SU-DHL-6 (cell line): Measurements from ENCODE around the gene PAM16.

Experiments
- H2AFZ ChIP-seq: fragments of 200-600 bp; sonication (generic); 2 replicates; pipeline ENCODE4 v1.6.1; 2014; ENCODE audit warnings: low read depth, mild to moderate bottlenecking, moderate library complexity, mixed read lengths, antibody characterized with exemption, low read length; ENCODE audit not compliant: severe bottlenecking
- H3F3A ChIP-seq: fragments of 200-600 bp; shearing (Covaris generic); 2 replicates; pipeline ENCODE4 v1.6.0; 2016; ENCODE audit warnings: antibody characterized with exemption, mild to moderate bottlenecking; ENCODE audit not compliant: insufficient read depth
- H3K27ac ChIP-seq: fragments of 200-600 bp; sonication (generic); 2 replicates; pipeline ENCODE4 v1.5.1; 2016; ENCODE audit warnings: low read depth, mild to moderate bottlenecking, low read length, moderate library complexity, mixed read lengths
- H3K27me3 ChIP-seq: fragments of 200-600 bp; sonication (generic), shearing (Covaris generic); 2 replicates; pipeline ENCODE4 v1.6.0; 2014; ENCODE audit warnings: mild to moderate bottlenecking, low read length
- H3K36me3 ChIP-seq: fragments of 200-600 bp; sonication (generic); 2 replicates; pipeline ENCODE4 v1.6.1; 2014; ENCODE audit warnings: mild to moderate bottlenecking, low read length, mixed read lengths
- H3K4me2 ChIP-seq: fragments of 300-600, 200-600 bp; shearing (Covaris generic), sonication (generic); 2 replicates; pipeline ENCODE4 v1.6.0; 2014; ENCODE audit warnings: low read length, low read depth, mild to moderate bottlenecking; ENCODE audit not compliant: poor library complexity, severe bottlenecking
- H3K4me3 ChIP-seq: fragments of 200-600 bp; sonication (generic); 2 replicates; pipeline ENCODE4 v1.5.1; 2014; ENCODE audit warnings: antibody characterized with exemption, low read length, mild to moderate bottlenecking, mixed read lengths; ENCODE audit not compliant: insufficient read depth, poor library complexity, severe bottlenecking
- H3K79me2 ChIP-seq: fragments of 200-600 bp; sonication (generic); 2 replicates; pipeline ENCODE4 v1.6.1; 2014; ENCODE audit warnings: mild to moderate bottlenecking, low read length, moderate library complexity; ENCODE audit not compliant: insufficient read depth
- H3K9ac ChIP-seq: fragments of 200-600 bp; sonication (generic); 2 replicates; pipeline ENCODE4 v1.7.0; 2014; ENCODE audit warnings: mild to moderate bottlenecking, low read length
- H3K9me2 ChIP-seq: fragments of 200-600 bp; sonication (generic); replicated peaks from 2 replicates; pipeline ENCODE4 v1.6.1; 2014; ENCODE audit warnings: low read length; ENCODE audit not compliant: insufficient read depth
- H3K9me3 ChIP-seq: fragments of 200-600 bp; sonication (generic); 2 replicates; pipeline ENCODE4 v1.6.1; 2014; ENCODE audit warnings: low read length, mixed read lengths; ENCODE audit not compliant: insufficient read depth
- H4K20me1 ChIP-seq: fragments of 200-600 bp; sonication (generic); 2 replicates; pipeline ENCODE4 v1.6.1; 2014; ENCODE audit warnings: low read depth, mild to moderate bottlenecking, antibody characterized with exemption, low read length, moderate library complexity, mixed read lengths
- EZH2phosphoT487 ChIP-seq: fragments of 200-600 bp; sonication (generic), shearing (Covaris generic); conservative IDR thresholded peaks from 2 replicates; pipeline ENCODE4 v1.6.1; 2018; ENCODE audit warnings: mild to moderate bottlenecking, antibody characterized with exemption, low read length, moderate library complexity, mixed read lengths
- TF ChIP-seq, protein P1 (sequence below): fragments of 200-600 bp; sonication (generic); IDR thresholded peaks from one replicate; pipeline ENCODE4 v1.5.1; 2017; ENCODE audit warnings: antibody characterized with exemption, mild to moderate bottlenecking, low read length, moderate library complexity; ENCODE audit not compliant: insufficient read depth, poor library complexity, severe bottlenecking

The PAM16 gene

GRCh38 chr16:4378161-4378666, 27.1 kb upstream of the PAM16 start:
- TF ChIP-seq EZH2phosphoT487 = no peak
- TF ChIP-seq, protein P1, sequence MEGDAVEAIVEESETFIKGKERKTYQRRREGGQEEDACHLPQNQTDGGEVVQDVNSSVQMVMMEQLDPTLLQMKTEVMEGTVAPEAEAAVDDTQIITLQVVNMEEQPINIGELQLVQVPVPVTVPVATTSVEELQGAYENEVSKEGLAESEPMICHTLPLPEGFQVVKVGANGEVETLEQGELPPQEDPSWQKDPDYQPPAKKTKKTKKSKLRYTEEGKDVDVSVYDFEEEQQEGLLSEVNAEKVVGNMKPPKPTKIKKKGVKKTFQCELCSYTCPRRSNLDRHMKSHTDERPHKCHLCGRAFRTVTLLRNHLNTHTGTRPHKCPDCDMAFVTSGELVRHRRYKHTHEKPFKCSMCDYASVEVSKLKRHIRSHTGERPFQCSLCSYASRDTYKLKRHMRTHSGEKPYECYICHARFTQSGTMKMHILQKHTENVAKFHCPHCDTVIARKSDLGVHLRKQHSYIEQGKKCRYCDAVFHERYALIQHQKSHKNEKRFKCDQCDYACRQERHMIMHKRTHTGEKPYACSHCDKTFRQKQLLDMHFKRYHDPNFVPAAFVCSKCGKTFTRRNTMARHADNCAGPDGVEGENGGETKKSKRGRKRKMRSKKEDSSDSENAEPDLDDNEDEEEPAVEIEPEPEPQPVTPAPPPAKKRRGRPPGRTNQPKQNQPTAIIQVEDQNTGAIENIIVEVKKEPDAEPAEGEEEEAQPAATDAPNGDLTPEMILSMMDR = no peak
- H3K27ac ChIP-seq = no peak overlapping the region

DNA sequence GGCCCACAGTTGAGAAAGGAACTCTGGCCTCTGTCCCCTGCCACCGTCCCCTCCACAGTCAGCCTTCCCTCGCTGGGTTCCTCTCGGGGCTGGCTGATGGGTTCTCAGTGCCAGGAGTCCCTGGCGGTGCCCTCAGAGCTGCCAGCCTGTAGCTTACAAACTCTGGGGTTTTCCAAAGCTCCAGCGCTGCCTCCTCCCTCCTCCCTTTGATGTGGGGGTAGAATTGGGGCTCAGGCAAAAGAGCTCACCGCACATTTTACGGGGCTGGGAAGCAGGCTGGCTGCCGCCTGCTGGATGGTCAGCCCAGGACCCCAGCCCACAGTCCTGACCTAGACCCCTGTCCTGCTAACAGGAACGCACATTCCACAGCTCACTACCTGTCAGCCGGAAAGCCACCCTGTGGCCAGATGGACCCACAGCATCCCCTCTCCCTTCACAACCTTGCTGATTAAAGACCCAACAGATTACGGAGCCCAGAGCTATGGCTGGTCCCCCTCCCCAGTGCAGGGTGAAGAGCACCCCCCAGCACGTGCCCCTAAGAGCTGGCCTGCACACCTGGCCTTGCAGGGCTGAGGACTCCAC, 26.5 kb upstream of the PAM16 start:
- H3K9me2 ChIP-seq = no peaks in the 10 kb centered on the region
- no peak overlapping the region for H3K9ac ChIP-seq
- H4K20me1 ChIP-seq = no peaks in the 10 kb centered on the region
- H3K27me3 ChIP-seq = no peaks in the 10 kb centered on the region
- H3K4me3 ChIP-seq = no peak overlapping the region
- no peaks in the 10 kb centered on the region for H3K9me3 ChIP-seq
- H3K27ac ChIP-seq = no peak overlapping the region
- H2AFZ ChIP-seq = no peak overlapping the region
- no peak overlapping the region for H3K4me2 ChIP-seq
- H3K36me3 ChIP-seq = no peaks in the 10 kb centered on the region
- no peaks in the 10 kb centered on the region for H3F3A ChIP-seq
- TF ChIP-seq, protein P1 = no peak
- TF ChIP-seq EZH2phosphoT487 = no peak
- no peaks in the 10 kb centered on the region for H3K79me2 ChIP-seq

More at GRCh38 chr16:4378161-4378666, 27.1 kb upstream of the PAM16 start:
- Histone ChIP-seq H3K36me3 (no peaks in the 10 kb centered on the region), H3K4me2 (no peak overlapping the region), H3K9me2 (no peaks in the 10 kb centered on the region), H3K9ac (no peak overlapping the region), H3K79me2 (no peaks in the 10 kb centered on the region), H3F3A (no peaks in the 10 kb centered on the region), H4K20me1 (no peaks in the 10 kb centered on the region), H3K27me3 (no peaks in the 10 kb centered on the region), H3K9me3 (no peaks in the 10 kb centered on the region), H2AFZ (no peak overlapping the region), H3K4me3 (no peak overlapping the region)

DNA sequence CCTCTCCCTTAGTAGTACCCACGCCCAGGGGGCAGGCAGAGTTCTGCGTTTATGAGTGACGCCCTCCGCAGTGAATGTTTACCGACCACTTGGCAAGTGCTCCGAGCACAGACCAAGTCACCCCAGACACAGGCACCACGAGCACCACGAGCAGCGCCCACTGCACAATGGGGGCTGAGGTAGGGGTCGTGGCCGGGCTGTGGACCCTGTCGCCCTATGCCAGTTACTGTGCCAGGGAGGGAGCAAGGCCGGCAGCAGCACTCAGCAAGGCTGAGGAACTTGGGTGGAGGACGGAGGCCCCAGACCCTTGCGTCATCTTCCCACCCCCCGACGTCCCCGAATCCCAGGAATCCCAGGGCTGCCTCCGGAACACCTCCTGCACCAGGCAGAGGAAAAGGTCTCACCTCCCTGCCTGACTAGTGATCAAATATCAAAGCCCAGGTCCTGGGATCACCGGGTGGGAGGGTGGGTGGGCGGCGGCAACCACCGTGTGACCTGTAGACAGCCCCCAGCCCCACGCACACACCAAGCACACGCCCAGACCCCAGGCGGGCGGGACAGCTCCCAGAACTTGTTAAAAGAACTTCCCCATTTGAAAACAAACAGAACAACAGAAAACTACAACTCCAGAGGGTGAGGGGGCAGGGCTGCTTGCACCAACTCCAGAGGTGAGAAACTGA, 25.9 kb upstream of the PAM16 start:
- Histone ChIP-seq H4K20me1 (peaks cover 3% of the 10 kb centered on the region; the same call in 1 of the 2 replicates), H2AFZ (no peak overlapping the region)

More for the DNA sequence above, 25.9 kb upstream of the PAM16 start:
- H3K9ac ChIP-seq = no peak overlapping the region
- H3K27ac ChIP-seq = no peak overlapping the region
- H3K4me2 ChIP-seq = no peak overlapping the region
- no peaks in the 10 kb centered on the region for H3F3A ChIP-seq
- no peaks in the 10 kb centered on the region for H3K9me3 ChIP-seq
- H3K27me3 ChIP-seq = no peaks in the 10 kb centered on the region
- no peak overlapping the region for H3K4me3 ChIP-seq
- H3K36me3 ChIP-seq = no peaks in the 10 kb centered on the region
- H3K9me2 ChIP-seq = no peaks in the 10 kb centered on the region
- H3K79me2 ChIP-seq = no peaks in the 10 kb centered on the region
- TF ChIP-seq, protein P1 = no peak
- TF ChIP-seq EZH2phosphoT487 = no peak
